Mononuclear cell (primary cell): Measurements from ENCODE around the gene VKORC1. TPM values are rescaled to one million over a fixed set of nuclear protein-coding genes. Genes with fewer than 3 reads are reported as not detected.
A peak's percentile ranks its signal among the peaks of the same experiment; 100 is the strongest.

Experiments
- H3K27me3 ChIP-seq: 2 replicates; pipeline ENCODE4 v1.6.0; 2011; ENCODE audit warnings: low read length, control low read depth; ENCODE audit not compliant: insufficient read depth
- H3K4me1 ChIP-seq: 2 replicates; pipeline ENCODE4 v1.5.1; 2011; ENCODE audit warnings: mild to moderate bottlenecking, low read length, control low read depth; ENCODE audit not compliant: insufficient read depth
- H3K4me3 ChIP-seq: 2 replicates; pipeline ENCODE4 v1.5.1; 2011; ENCODE audit warnings: mild to moderate bottlenecking, low read length, moderate library complexity
- H3K9me3 ChIP-seq: 2 replicates; pipeline ENCODE4 v1.5.1; 2011; ENCODE audit warnings: low read depth, mild to moderate bottlenecking, control low read depth, low read length
- total RNA-seq: library from RNA; depleted of rRNA; stranded (reverse); fragments of >200 nt; gene quantifications from one replicate; pipeline ENCODE4 v1.2.3, GENCODE V29; 2012

The VKORC1 gene
- total RNA-seq, 1 donor = 27.1 TPM

GRCh38 chr16:31083556-31083955 lies 11.0 kb downstream of the VKORC1 start:
- no peaks in the 10 kb centered on the region for H3K9me3 ChIP-seq
- H3K27me3 ChIP-seq = no peaks in the 10 kb centered on the region
- peaks cover 7% of the 10 kb centered on the region for H3K4me1 ChIP-seq
- no peak overlapping the region for H3K4me3 ChIP-seq

GRCh38 chr16:31083081-31083480 lies 11.5 kb downstream of the VKORC1 start:
- no peaks in the 10 kb centered on the region for H3K27me3 ChIP-seq
- H3K4me1 ChIP-seq = peaks cover 7% of the 10 kb centered on the region
- no peak overlapping the region for H3K4me3 ChIP-seq
- H3K9me3 ChIP-seq = no peaks in the 10 kb centered on the region

- H3K9me3 ChIP-seq = no peaks in the 10 kb centered on the region
- no peaks in the 10 kb centered on the region for H3K27me3 ChIP-seq
- H3K4me3 ChIP-seq = no peak overlapping the region
- peaks cover 7% of the 10 kb centered on the region for H3K4me1 ChIP-seq
These were observed 12.1 kb downstream of the VKORC1 start for GRCh38 chr16:31082368-31083045.

GRCh38 chr16:31081428-31082351 lies 12.9 kb downstream of the VKORC1 start:
- no peak overlapping the region for H3K4me3 ChIP-seq
- no peaks in the 10 kb centered on the region for H3K27me3 ChIP-seq
- no peaks in the 10 kb centered on the region for H3K9me3 ChIP-seq
- H3K4me1 ChIP-seq = peaks cover 7% of the 10 kb centered on the region

GRCh38 chr16:31080756-31081419 lies 13.7 kb downstream of the VKORC1 start:
- H3K9me3 ChIP-seq = no peaks in the 10 kb centered on the region
- H3K4me1 ChIP-seq = peaks cover 11% of the 10 kb centered on the region
- no peaks in the 10 kb centered on the region for H3K27me3 ChIP-seq
- no peak overlapping the region for H3K4me3 ChIP-seq

- Histone ChIP-seq H3K27me3 (no peaks in the 10 kb centered on the region), H3K9me3 (no peaks in the 10 kb centered on the region), H3K4me3 (no peak overlapping the region), H3K4me1 (peaks cover 18% of the 10 kb centered on the region)
These were observed 14.5 kb downstream of the VKORC1 start for GRCh38 chr16:31080035-31080629.

- H3K9me3 ChIP-seq = no peaks in the 10 kb centered on the region
- H3K4me1 ChIP-seq = peaks cover 24% of the 10 kb centered on the region
These were observed 15.2 kb downstream of the VKORC1 start for GRCh38 chr16:31079342-31079944.

GRCh38 chr16:31078597-31079341 lies 15.8 kb downstream of the VKORC1 start:
- Histone ChIP-seq H3K4me1 (peaks cover 24% of the 10 kb centered on the region), H3K4me3 (no peak overlapping the region), H3K27me3 (no peaks in the 10 kb centered on the region), H3K9me3 (no peaks in the 10 kb centered on the region)

More at GRCh38 chr16:31079342-31079944, 15.2 kb downstream of the VKORC1 start:
- Histone ChIP-seq H3K4me3 (no peak overlapping the region), H3K27me3 (no peaks in the 10 kb centered on the region)

- Histone ChIP-seq H3K4me3 (no peak overlapping the region), H3K4me1 (peaks cover 25% of the 10 kb centered on the region)
These were observed 16.8 kb downstream of the VKORC1 start for GRCh38 chr16:31077592-31078396.

GRCh38 chr16:31077024-31077423 lies 17.6 kb downstream of the VKORC1 start:
- H3K4me1 ChIP-seq = peaks cover 33% of the 10 kb centered on the region
- no peak overlapping the region for H3K4me3 ChIP-seq
- H3K27me3 ChIP-seq = no peaks in the 10 kb centered on the region
- no peaks in the 10 kb centered on the region for H3K9me3 ChIP-seq

More at GRCh38 chr16:31077592-31078396, 16.8 kb downstream of the VKORC1 start:
- Histone ChIP-seq H3K27me3 (no peaks in the 10 kb centered on the region), H3K9me3 (no peaks in the 10 kb centered on the region)

- Histone ChIP-seq H3K27me3 (no peaks in the 10 kb centered on the region), H3K9me3 (no peaks in the 10 kb centered on the region), H3K4me3 (no peak overlapping the region), H3K4me1 (peaks cover 38% of the 10 kb centered on the region)
These were observed 18.3 kb downstream of the VKORC1 start for GRCh38 chr16:31076319-31076718.

GRCh38 chr16:31074814-31075183 lies 19.8 kb downstream of the VKORC1 start:
- no peaks in the 10 kb centered on the region for H3K9me3 ChIP-seq
- H3K4me1 ChIP-seq = peaks cover 38% of the 10 kb centered on the region
- H3K27me3 ChIP-seq = no peaks in the 10 kb centered on the region
- H3K4me3 ChIP-seq = peak overlapping the region; percentile 79
